ENCODE data around the gene RTP2.

DNA sequence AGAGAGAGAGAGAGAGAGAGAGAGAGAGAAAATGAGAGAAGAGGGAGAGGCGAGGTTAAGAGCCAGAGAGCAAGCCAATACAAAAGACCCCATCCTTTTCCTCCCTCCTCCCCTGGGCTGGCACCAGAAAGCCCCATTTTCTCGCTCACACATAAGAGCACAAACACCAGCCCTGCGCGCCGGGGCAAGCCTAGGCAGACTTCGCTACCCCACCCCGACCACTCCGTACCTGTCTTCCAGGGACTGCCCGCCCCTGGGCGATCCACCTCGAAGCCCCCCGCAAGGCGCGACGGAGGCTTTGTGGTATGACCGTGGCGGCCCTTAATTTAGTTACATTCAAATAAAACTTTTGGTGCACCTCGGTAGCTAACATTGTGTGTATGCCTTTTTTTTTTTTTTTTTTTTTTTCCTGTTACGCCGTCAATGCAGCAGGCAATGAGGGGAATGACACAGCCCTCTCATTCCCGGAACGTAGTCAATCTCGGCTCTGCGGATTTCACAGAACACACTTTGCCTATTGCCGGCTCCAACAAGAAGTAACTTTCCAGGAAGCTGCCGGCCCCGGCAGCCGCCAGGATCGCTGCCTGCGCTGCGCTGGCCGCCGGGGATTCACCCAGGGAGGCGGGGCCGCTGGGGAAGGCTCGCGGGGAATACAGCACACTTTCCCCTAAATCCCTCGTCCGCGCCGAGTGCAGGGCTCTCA is 35.2 kb upstream of the RTP2 start:
- no peak for TF ChIP-seq EP300 (IDR thresholded peaks at IDR 0.05; ENCODE audit: borderline replicate concordance)
- TF ChIP-seq, protein P1, sequence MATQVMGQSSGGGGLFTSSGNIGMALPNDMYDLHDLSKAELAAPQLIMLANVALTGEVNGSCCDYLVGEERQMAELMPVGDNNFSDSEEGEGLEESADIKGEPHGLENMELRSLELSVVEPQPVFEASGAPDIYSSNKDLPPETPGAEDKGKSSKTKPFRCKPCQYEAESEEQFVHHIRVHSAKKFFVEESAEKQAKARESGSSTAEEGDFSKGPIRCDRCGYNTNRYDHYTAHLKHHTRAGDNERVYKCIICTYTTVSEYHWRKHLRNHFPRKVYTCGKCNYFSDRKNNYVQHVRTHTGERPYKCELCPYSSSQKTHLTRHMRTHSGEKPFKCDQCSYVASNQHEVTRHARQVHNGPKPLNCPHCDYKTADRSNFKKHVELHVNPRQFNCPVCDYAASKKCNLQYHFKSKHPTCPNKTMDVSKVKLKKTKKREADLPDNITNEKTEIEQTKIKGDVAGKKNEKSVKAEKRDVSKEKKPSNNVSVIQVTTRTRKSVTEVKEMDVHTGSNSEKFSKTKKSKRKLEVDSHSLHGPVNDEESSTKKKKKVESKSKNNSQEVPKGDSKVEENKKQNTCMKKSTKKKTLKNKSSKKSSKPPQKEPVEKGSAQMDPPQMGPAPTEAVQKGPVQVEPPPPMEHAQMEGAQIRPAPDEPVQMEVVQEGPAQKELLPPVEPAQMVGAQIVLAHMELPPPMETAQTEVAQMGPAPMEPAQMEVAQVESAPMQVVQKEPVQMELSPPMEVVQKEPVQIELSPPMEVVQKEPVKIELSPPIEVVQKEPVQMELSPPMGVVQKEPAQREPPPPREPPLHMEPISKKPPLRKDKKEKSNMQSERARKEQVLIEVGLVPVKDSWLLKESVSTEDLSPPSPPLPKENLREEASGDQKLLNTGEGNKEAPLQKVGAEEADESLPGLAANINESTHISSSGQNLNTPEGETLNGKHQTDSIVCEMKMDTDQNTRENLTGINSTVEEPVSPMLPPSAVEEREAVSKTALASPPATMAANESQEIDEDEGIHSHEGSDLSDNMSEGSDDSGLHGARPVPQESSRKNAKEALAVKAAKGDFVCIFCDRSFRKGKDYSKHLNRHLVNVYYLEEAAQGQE (IDR thresholded peaks at IDR 0.05; ENCODE audit: low read depth) = no peak
- TF ChIP-seq RAD21 (IDR thresholded peaks at IDR 0.05; ENCODE audit: low read depth) = no peak
- TF ChIP-seq CREB1 (IDR thresholded peaks at IDR 0.05; ENCODE audit: low read depth) = no peak
- TF ChIP-seq EGR1 (IDR thresholded peaks at IDR 0.05) = no peak
- TF ChIP-seq, protein P2, sequence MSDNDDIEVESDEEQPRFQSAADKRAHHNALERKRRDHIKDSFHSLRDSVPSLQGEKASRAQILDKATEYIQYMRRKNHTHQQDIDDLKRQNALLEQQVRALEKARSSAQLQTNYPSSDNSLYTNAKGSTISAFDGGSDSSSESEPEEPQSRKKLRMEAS (IDR thresholded peaks at IDR 0.05) = no peak
- no peak for TF ChIP-seq CEBPB (IDR thresholded peaks at IDR 0.05)
- TF ChIP-seq YY1 (IDR thresholded peaks at IDR 0.05; ENCODE audit: low read depth) = no peak
- no peak for TF ChIP-seq ZBTB7A (IDR thresholded peaks at IDR 0.05; ENCODE audit: low read depth)
- TF ChIP-seq TAF1 (IDR thresholded peaks at IDR 0.05; ENCODE audit: low read depth) = no peak
- TF ChIP-seq, protein P3, sequence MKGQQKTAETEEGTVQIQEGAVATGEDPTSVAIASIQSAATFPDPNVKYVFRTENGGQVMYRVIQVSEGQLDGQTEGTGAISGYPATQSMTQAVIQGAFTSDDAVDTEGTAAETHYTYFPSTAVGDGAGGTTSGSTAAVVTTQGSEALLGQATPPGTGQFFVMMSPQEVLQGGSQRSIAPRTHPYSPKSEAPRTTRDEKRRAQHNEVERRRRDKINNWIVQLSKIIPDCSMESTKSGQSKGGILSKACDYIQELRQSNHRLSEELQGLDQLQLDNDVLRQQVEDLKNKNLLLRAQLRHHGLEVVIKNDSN (IDR thresholded peaks at IDR 0.05) = no peak
- TF ChIP-seq NFIC (IDR thresholded peaks at IDR 0.05) = no peak
- no peak for TF ChIP-seq FOXM1 (IDR thresholded peaks at IDR 0.05; ENCODE audit: borderline replicate concordance, low read depth)

Measured in Ishikawa (cell line).